Measurements from ENCODE around the gene GPR179.
"Not testable (repeated sequence)": the region's sequence is repeated elsewhere in the genome, so short reads cannot be mapped to it uniquely, and the experiment has no call there.

DNA sequence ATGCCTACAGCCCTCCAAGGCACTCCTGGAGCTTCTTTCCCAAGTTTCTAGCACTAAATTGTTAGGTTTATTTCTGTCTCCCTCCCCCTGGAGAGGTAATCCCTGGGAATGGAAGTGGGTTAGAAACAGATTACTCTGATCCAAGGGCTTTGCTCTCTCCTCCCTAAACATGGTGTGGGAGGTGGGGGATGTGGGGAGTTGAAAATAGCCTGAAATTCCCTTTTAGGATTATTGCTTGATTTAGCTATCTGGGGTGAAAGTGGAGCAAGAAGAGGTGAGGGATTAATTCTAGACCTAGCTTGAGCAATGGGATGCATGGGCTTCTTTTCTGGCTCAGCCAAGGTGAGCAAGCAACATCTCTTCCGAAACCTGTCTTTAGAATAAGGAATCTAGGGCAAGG, 54.0 kb downstream of the GPR179 start:
- TF ChIP-seq, protein P1, sequence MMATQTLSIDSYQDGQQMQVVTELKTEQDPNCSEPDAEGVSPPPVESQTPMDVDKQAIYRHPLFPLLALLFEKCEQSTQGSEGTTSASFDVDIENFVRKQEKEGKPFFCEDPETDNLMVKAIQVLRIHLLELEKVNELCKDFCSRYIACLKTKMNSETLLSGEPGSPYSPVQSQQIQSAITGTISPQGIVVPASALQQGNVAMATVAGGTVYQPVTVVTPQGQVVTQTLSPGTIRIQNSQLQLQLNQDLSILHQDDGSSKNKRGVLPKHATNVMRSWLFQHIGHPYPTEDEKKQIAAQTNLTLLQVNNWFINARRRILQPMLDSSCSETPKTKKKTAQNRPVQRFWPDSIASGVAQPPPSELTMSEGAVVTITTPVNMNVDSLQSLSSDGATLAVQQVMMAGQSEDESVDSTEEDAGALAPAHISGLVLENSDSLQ (IDR thresholded peaks at IDR 0.05): not testable (repeated sequence)
- not testable (repeated sequence) for TF ChIP-seq FOXM1 (IDR thresholded peaks at IDR 0.05; ENCODE audit: borderline replicate concordance); SP1 (IDR thresholded peaks at IDR 0.05); ZNF384 (IDR thresholded peaks at IDR 0.05); LEF1 (IDR thresholded peaks at IDR 0.05; ENCODE audit: borderline replicate concordance); ARNT (IDR thresholded peaks at IDR 0.05); BHLHE40 (IDR thresholded peaks at IDR 0.05; ENCODE audit: borderline replicate concordance); FOXK2 (IDR thresholded peaks at IDR 0.05); TARDBP (IDR thresholded peaks at IDR 0.05); L3MBTL2 (conservative IDR thresholded peaks at IDR 0.05); FOXA1 (IDR thresholded peaks at IDR 0.05); NFRKB (IDR thresholded peaks at IDR 0.05); SUZ12 (IDR thresholded peaks at IDR 0.05); CTBP1 (IDR thresholded peaks at IDR 0.05; ENCODE audit: borderline replicate concordance)

Measured in HEK293T (cell line).